ENCODE measurements around the gene CEMIP.

DNA sequence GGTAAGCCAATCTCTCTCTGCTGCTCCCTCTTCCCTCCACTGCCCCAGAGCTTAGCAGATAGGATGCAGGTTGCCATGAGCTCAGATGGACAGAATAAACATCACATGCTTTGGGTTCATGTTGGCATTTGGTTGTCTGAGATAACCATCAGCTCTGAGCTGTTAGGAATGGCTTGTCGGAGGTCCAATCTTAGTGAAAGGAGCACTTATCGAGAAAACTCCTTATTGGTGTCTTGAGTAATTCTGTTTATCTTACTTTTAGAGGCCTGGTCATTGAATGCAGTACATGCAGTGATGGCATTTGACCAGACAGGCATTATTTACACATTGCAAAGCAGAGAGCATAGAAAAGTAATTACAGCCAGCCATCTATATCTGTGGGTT lies 99.7 kb downstream of the CEMIP start:
- TF ChIP-seq, protein P1, sequence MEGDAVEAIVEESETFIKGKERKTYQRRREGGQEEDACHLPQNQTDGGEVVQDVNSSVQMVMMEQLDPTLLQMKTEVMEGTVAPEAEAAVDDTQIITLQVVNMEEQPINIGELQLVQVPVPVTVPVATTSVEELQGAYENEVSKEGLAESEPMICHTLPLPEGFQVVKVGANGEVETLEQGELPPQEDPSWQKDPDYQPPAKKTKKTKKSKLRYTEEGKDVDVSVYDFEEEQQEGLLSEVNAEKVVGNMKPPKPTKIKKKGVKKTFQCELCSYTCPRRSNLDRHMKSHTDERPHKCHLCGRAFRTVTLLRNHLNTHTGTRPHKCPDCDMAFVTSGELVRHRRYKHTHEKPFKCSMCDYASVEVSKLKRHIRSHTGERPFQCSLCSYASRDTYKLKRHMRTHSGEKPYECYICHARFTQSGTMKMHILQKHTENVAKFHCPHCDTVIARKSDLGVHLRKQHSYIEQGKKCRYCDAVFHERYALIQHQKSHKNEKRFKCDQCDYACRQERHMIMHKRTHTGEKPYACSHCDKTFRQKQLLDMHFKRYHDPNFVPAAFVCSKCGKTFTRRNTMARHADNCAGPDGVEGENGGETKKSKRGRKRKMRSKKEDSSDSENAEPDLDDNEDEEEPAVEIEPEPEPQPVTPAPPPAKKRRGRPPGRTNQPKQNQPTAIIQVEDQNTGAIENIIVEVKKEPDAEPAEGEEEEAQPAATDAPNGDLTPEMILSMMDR (optimal IDR thresholded peaks at IDR 0.05 in 1 of 3, IDR thresholded peaks at IDR 0.05 in 1 of 3, conservative IDR thresholded peaks at IDR 0.05 in 1 of 3; ENCODE audit: extremely low read depth in 1 of 3, insufficient read depth in 2 of 3, low read length in 3 of 3): no peak
- no peak for TF ChIP-seq EZH2 (IDR thresholded peaks at IDR 0.05; ENCODE audit: low read length)

Data from keratinocyte (primary cell).